SK-N-SH (cell line): ENCODE measurements around the gene GPR146. TPM values are rescaled to one million over a fixed set of nuclear protein-coding genes. Genes with fewer than 3 reads are reported as not detected.

Experiments used
- CTCF ChIA-PET: fragments of 300-600, 350-600 bp; formaldehyde crosslinking; extraction: SDS; loops from one replicate; lab custom pipeline; 2021; lab: Yijun Ruan, JAX
- POLR2A ChIA-PET: fragments of 350-600 bp; sonication (Branson Sonifier 250); formaldehyde crosslinking; extraction: SDS; loops from one replicate; lab custom pipeline; 2020; ENCODE audit warnings: antibody characterized with exemption, inconsistent platforms; lab: Yijun Ruan, JAX
- DNase-seq: peaks from one replicate; pipeline ENCODE4 v3.0.0; 2012
- H2AFZ ChIP-seq: fragments of 200-600 bp; sonication (generic); 2 replicates; pipeline ENCODE4 v1.8.1; 2016; ENCODE audit warnings: antibody characterized with exemption, mild to moderate bottlenecking, low read depth
- H3F3A ChIP-seq: fragments of 200-600 bp; sonication (generic); replicated peaks from 2 replicates; pipeline ENCODE3; 2016; ENCODE audit warnings: antibody characterized with exemption, mild to moderate bottlenecking; ENCODE audit not compliant: insufficient read depth
- H3K27ac ChIP-seq, 2 experiments: fragments of 200-500 bp in 1 of 2; fragments of 200-600 bp in 1 of 2; sonication (Bioruptor generic) in 1 of 2; sonication (generic), shearing (Covaris generic) in 1 of 2; 2 replicates each; pipeline versions ENCODE4 v1.5.1 to v1.6.1; 2014 to 2016; ENCODE audit warnings: low read depth in 2 of 2, inconsistent platforms in 1 of 2, low read length in 1 of 2, mild to moderate bottlenecking in 1 of 2, mixed read lengths in 1 of 2
- H3K27me3 ChIP-seq: fragments of 200-600 bp; sonication (generic), shearing (Covaris generic); 2 replicates; pipeline ENCODE4 v1.6.1; 2016; ENCODE audit warnings: mixed run types; ENCODE audit not compliant: insufficient read depth
- H3K36me3 ChIP-seq, 2 experiments: fragments of 200-500 bp in 1 of 2; fragments of 200-600 bp in 1 of 2; sonication (Bioruptor generic) in 1 of 2; sonication (generic) in 1 of 2; replicated peaks in 1 of 2; 2 replicates each; pipeline versions ENCODE3 to v1.5.1; 2014 to 2016; ENCODE audit warnings: low read length in 1 of 2, mild to moderate bottlenecking in 1 of 2; ENCODE audit not compliant: insufficient read depth in 2 of 2, control insufficient read depth in 1 of 2
- H3K4me1 ChIP-seq, 2 experiments: fragments of 200-500 bp in 1 of 2; fragments of 200-600 bp in 1 of 2; sonication (Bioruptor generic) in 1 of 2; sonication (generic), shearing (Covaris generic) in 1 of 2; 2 replicates each; pipeline versions ENCODE4 v1.5.1 to v1.6.1; 2014 to 2016; ENCODE audit warnings: low read depth in 1 of 2, low read length in 1 of 2, mixed run types in 1 of 2; ENCODE audit not compliant: insufficient read depth in 2 of 2, control insufficient read depth in 1 of 2
- H3K4me2 ChIP-seq: fragments of 200-600 bp; sonication (generic), shearing (Covaris generic); 2 replicates; pipeline ENCODE4 v1.6.1; 2017; ENCODE audit warnings: mixed run types
- H3K4me3 ChIP-seq, 2 experiments: fragments of 200-500 bp in 1 of 2; fragments of 200-600 bp in 1 of 2; sonication (Bioruptor generic) in 1 of 2; sonication (generic), shearing (Covaris generic) in 1 of 2; 2 replicates each; pipeline versions ENCODE4 v1.5.1 to v1.8.1; 2014 to 2016; ENCODE audit warnings: low read depth in 2 of 2, inconsistent platforms in 1 of 2, low read length in 1 of 2, mild to moderate bottlenecking in 1 of 2, mixed read lengths in 1 of 2, moderate library complexity in 1 of 2
- H3K79me2 ChIP-seq: fragments of 200-600 bp; sonication (generic); 2 replicates; pipeline ENCODE4 v1.8.1; 2017; ENCODE audit warnings: mild to moderate bottlenecking; ENCODE audit not compliant: insufficient read depth
- H3K9ac ChIP-seq: fragments of 200-600 bp; sonication (generic); 2 replicates; pipeline ENCODE4 v1.6.1; 2017; ENCODE audit warnings: mixed run types
- H3K9me2 ChIP-seq: fragments of 200-600 bp; sonication (generic); 2 replicates; pipeline ENCODE4 v1.6.1; 2017; ENCODE audit warnings: mixed run types
- H3K9me3 ChIP-seq: fragments of 200-600 bp; sonication (generic); 2 replicates; pipeline ENCODE4 v1.6.1; 2017; ENCODE audit warnings: mixed run types, mild to moderate bottlenecking, moderate library complexity
- H4K20me1 ChIP-seq: fragments of 200-600 bp; sonication (generic); 2 replicates; pipeline ENCODE4 v1.6.1; 2017; ENCODE audit warnings: mild to moderate bottlenecking, mixed run types; ENCODE audit not compliant: insufficient read depth
- CTCF ChIP-seq: fragments of 200-600 bp; sonication (generic); IDR thresholded peaks from 2 replicates; pipeline ENCODE4 v1.6.1; 2017; ENCODE audit warnings: antibody characterized with exemption, mild to moderate bottlenecking, moderate library complexity
- EP300 ChIP-seq, 2 experiments: IDR thresholded peaks; 2 replicates each; pipeline versions ENCODE4 v1.4.0 to v1.6.1; 2012; ENCODE audit warnings: borderline replicate concordance in 1 of 2, low read depth in 1 of 2, low read length in 1 of 2
- EZH2phosphoT487 ChIP-seq: fragments of 200-600 bp; sonication (generic); IDR thresholded peaks from 2 replicates; pipeline ENCODE4 v1.6.1; 2017; ENCODE audit warnings: low read depth, mixed run types, mild to moderate bottlenecking, antibody characterized with exemption, moderate library complexity, borderline replicate concordance
- FOXM1 ChIP-seq: IDR thresholded peaks from 2 replicates; pipeline ENCODE4 v1.4.0; 2012; ENCODE audit warnings: low read depth, mild to moderate bottlenecking
- GATA2 ChIP-seq: sonication (generic); formaldehyde crosslinking; IDR thresholded peaks from 2 replicates; pipeline ENCODE4 v1.5.0; 2020; ENCODE audit warnings: mild to moderate bottlenecking, missing genetic modification reagents
- IRF3 ChIP-seq: fragments of 150-350 bp; IDR thresholded peaks from 2 replicates; pipeline ENCODE4 v1.6.1; 2016; ENCODE audit warnings: mild to moderate bottlenecking, low read depth, low read length
- JUND ChIP-seq: IDR thresholded peaks from 2 replicates; pipeline ENCODE4 v1.4.0; 2012
- NFIC ChIP-seq: IDR thresholded peaks from 2 replicates; pipeline ENCODE4 v1.4.0; 2012; ENCODE audit warnings: borderline replicate concordance
- NRF1 ChIP-seq: IDR thresholded peaks from 2 replicates; pipeline ENCODE4 v1.6.1; 2012; ENCODE audit warnings: low read depth, mild to moderate bottlenecking, low read length
- PBX3 ChIP-seq: IDR thresholded peaks from 2 replicates; pipeline ENCODE4; 2012
- RAD21 ChIP-seq: IDR thresholded peaks from 2 replicates; pipeline ENCODE4 v1.6.1; 2012; ENCODE audit warnings: mild to moderate bottlenecking, low read length
- USF2 ChIP-seq: fragments of 150-350 bp; IDR thresholded peaks from 2 replicates; pipeline ENCODE4 v1.6.1; 2017; ENCODE audit warnings: antibody characterized with exemption, low read length, low read depth, borderline replicate concordance
- WGBS: methylation state at CpG from one replicate; pipeline ENCODE4 v1.1.6; 2017; ENCODE audit warnings: low lambda C conversion rate; 5-methylcytosine and 5-hydroxymethylcytosine counted together
- polyA plus RNA-seq, 3 experiments: library from polyadenylated mRNA; depleted of rRNA; stranded (reverse); fragments of >200 nt; gene quantifications; 2 replicates each; pipeline ENCODE4 v1.2.3, GENCODE V29; 2012

Gene GPR146
- polyA plus RNA-seq, 1 of the 3 experiments (the other 2 are of a cell fraction) = 1.4 TPM

- Histone ChIP-seq H3F3A (peaks cover 8% of the 10 kb centered on the region), H3K79me2 (peaks cover 49% of the 10 kb centered on the region; the same call in 1 of the 2 replicates), H3K9me2 (no peaks in the 10 kb centered on the region), H3K36me3 (peaks cover 8 to 18% of the 10 kb centered on the region in 2 experiments), H3K4me3 (no peak overlapping the region), H3K4me1 (peaks cover 0 to 3% of the 10 kb centered on the region in 2 experiments; a peak in 1 of 4 replicates), H3K27ac (no peak overlapping the region), H3K27me3 (no peaks in the 10 kb centered on the region), H2AFZ (no peak overlapping the region), H3K4me2 (no peak overlapping the region), H4K20me1 (peaks cover 84% of the 10 kb centered on the region), H3K9me3 (no peaks in the 10 kb centered on the region), H3K9ac (no peak overlapping the region)
- CTCF ChIA-PET = interaction anchor here (1.2 to 5.4 kb wide), 4 partner anchors 19 to 142 kb away, joined by 3 to 36 read pairs (median 6); no protein-coding TSS in a partner anchor
- DNase-seq = no peak
- POLR2A ChIA-PET = no interaction called here
- TF ChIP-seq NFIC (no peak), PBX3 (no peak), JUND (no peak), CTCF (no peak), RAD21 (no peak), GATA2 (CRISPR knock-in tag) (no peak), EP300 (IDR thresholded peaks at IDR 0.05; ENCODE audit: borderline replicate concordance in 1 of 2, low read depth in 1 of 2, low read length in 1 of 2) (no peak), NRF1 (no peak), IRF3 (no peak)
- WGBS = 93% methylated on average over 20 of the region's 32 CpGs
These were observed 32.2 kb upstream of the GPR146 start for GRCh38 chr7:1012004-1012715.

GRCh38 chr7:1012716-1013095, 31.6 kb upstream of the GPR146 start:
- H3K36me3 ChIP-seq = peaks cover 8 to 15% of the 10 kb centered on the region in 2 experiments
- peaks cover 0 to 3% of the 10 kb centered on the region in 2 experiments; a peak in 1 of 4 replicates for H3K4me1 ChIP-seq
- no peaks in the 10 kb centered on the region for H3K9me2 ChIP-seq
- H3K79me2 ChIP-seq = peaks cover 54% of the 10 kb centered on the region; the same call in 1 of the 2 replicates
- H2AFZ ChIP-seq = no peak overlapping the region
- no peak overlapping the region for H3K4me2 ChIP-seq
- TF ChIP-seq RAD21 (no peak), EZH2phosphoT487 (no peak), NRF1 (no peak), USF2 (no peak), FOXM1 (no peak)
- peaks cover 90% of the 10 kb centered on the region for H4K20me1 ChIP-seq
- no peaks in the 10 kb centered on the region for H3K9me3 ChIP-seq
- DNase-seq = no peak
- ChIA-PET CTCF (interaction anchor here (1.2 to 5.4 kb wide), 4 partner anchors 20 to 142 kb away, joined by 3 to 36 read pairs (median 6); no protein-coding TSS in a partner anchor), POLR2A (no interaction called here)
- no peaks in the 10 kb centered on the region for H3K27me3 ChIP-seq
- H3K4me3 ChIP-seq = no peak overlapping the region
- H3K9ac ChIP-seq = no peak overlapping the region
- WGBS = 95% methylated on average over 30 of the region's 30 CpGs
- peaks cover 8% of the 10 kb centered on the region for H3F3A ChIP-seq
- no peak overlapping the region for H3K27ac ChIP-seq
